T-helper 2 cell (primary cell): ENCODE results near the gene CLEC16A.

Experiments used
- DNase-seq, 5 experiments: peaks; one replicate each; pipeline versions ENCODE4 v3.0.0 to v3.0.0-alpha.2; 2012 to 2022

CLEC16A gene

GRCh38 chr16:11063448-11064201 lies 119.3 kb downstream of the CLEC16A start:
- DNase-seq: no peak

- DNase-seq: no peak
These were observed 119.8 kb downstream of the CLEC16A start for GRCh38 chr16:11064202-11064540.

DNA sequence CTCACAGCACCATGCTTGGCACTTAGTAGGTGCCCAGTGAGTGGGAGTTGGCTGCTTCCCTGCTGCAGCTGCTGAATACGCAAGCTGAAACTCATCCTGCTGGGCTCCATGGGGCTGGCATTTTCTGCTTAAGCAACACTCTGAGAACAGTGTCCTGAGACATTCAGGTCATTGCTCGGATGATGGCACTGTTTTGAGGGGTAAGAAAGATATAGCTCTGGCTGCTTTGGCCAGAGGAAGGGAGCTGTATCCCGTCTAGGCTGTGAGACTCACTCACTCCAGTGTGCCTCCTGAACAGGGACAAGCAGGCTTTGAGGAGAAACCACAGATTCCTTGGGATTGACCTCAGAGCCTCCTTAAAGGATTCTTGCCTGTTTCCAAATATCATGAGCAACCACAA lies 120.5 kb downstream of the CLEC16A start:
- DNase-seq: no peak

DNA sequence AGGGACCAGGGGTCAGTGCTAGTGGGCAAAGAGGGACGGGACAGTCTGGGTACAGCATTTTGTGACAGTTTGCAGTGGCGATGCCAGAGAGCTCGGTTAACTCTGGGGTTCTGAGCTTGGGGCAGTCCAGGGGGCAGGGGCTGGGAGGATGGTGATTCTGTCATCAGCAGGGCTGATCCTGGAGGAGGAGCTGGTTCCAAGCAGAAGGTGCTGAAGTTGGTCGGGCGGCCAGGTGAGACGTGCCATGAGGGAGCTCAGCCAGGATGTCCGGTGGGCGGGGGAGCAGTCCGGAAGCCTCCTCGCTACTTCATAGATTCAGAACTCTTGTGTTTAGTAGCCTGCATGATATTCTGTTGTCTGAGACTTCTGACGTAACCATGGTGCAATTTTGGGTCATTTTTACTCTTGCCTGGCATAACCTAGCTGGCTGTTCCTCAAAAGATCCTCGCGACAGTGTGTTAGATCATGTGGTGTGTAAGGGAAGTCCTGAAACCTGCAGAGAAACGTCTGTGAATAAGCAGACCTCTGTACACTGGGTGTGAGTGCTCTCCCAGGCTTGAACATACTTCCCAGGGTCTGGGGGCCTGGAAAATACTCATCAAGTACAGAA lies 122.0 kb downstream of the CLEC16A start:
- no peak for DNase-seq

- no peak for DNase-seq
These were observed 122.9 kb downstream of the CLEC16A start for GRCh38 chr16:11067266-11067665.

DNA sequence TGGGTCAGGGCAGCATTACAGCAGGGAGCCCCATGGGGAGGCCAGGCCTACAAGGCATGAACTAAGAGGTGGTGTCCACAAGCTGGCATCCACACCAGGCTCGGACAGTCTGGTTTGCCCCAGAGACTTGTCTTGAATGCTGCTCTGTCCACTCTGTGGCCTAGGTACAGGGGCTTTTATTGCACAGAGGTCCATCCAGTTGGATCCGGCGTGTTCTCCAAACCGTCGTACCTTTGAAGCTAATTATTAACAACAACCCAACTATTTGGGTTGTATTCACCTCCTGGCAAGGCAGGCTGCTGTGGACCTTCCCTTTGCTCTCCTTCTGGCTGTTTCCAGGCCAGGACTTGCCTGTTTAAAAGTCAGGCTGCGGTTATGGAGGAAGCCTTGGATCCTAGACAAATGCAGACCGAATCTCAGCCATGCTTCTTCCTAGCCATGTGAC lies 123.4 kb downstream of the CLEC16A start:
- no peak for DNase-seq

DNA sequence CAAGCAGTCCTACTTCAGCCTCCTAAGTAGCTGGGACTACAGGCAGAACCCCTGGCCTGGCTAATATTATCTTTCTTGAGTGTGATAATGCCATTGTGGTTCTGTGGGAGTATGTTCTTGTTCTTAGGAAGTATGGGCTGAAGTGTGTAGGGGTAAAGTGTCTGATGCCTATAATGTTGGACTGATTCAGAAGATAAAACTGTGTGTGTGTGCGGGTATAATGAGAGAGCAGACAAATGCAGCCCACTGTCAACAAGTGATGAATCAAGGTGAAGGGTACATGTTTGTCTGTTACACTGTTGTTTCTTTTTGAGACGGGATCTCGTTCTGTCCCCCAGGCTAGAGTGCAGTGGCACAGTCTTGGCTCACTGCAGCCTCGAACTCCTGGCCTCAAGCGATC lies 127.5 kb downstream of the CLEC16A start:
- peak in 1 of 5 experiments; percentile 64 for DNase-seq

GRCh38 chr16:11072420-11073153 lies 128.2 kb downstream of the CLEC16A start:
- DNase-seq: no peak

- DNase-seq: no peak
These were observed 129.1 kb downstream of the CLEC16A start for GRCh38 chr16:11073407-11073999.

GRCh38 chr16:11074131-11074530 lies 129.8 kb downstream of the CLEC16A start:
- no peak for DNase-seq

- no peak for DNase-seq
These were observed 130.8 kb downstream of the CLEC16A start for GRCh38 chr16:11075163-11075562.

- peak in 2 of 5 experiments; percentile 59 to 96 for DNase-seq
These were observed 132.1 kb downstream of the CLEC16A start for GRCh38 chr16:11076259-11077018.

GRCh38 chr16:11078812-11079459 lies 134.6 kb downstream of the CLEC16A start:
- DNase-seq: no peak

GRCh38 chr16:11079652-11080187 lies 135.4 kb downstream of the CLEC16A start:
- DNase-seq: peak in 1 of 5 experiments; percentile 46

GRCh38 chr16:11080327-11080967 lies 136.1 kb downstream of the CLEC16A start:
- DNase-seq: peak in 1 of 5 experiments; percentile 51

- DNase-seq: no peak
These were observed 136.8 kb downstream of the CLEC16A start for GRCh38 chr16:11080999-11081630.

DNA sequence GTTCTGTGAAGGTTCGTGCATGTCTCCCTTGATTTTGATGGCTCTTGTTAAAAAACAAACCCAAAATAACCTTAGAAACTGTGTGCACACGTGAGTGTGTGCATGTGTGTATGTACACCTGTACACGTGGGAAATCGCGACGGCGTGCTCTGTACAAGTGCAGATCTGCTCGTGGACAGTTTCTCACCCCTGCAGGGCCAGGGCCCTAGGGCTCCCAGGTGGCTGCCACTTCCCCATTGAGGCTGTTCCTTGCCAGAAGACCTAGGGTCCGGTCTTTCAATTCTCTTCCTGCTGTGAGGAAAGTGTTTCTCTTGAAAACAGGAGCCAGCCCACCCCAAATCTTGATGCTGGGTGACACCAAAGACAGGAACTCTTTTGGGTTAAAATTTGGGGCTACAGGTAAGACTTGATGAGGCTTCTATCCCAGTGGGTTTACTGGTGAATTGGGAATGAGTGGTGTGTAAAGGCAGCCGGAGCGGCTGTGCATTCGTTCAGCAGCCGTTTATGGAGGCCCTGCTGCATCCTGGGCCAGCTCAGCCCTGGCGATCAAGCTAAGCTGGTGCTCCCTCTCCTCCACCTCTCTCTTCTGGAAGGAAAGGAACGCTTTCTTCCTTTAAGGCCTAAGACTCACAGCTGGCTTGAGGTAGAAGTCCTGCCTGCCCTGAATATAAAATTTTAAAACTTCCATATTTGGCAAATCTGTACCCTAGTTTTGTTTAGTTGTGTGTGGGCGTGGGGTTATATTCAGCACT lies 137.9 kb downstream of the CLEC16A start:
- no peak for DNase-seq

GRCh38 chr16:11082860-11083388 lies 138.6 kb downstream of the CLEC16A start:
- no peak for DNase-seq

DNA sequence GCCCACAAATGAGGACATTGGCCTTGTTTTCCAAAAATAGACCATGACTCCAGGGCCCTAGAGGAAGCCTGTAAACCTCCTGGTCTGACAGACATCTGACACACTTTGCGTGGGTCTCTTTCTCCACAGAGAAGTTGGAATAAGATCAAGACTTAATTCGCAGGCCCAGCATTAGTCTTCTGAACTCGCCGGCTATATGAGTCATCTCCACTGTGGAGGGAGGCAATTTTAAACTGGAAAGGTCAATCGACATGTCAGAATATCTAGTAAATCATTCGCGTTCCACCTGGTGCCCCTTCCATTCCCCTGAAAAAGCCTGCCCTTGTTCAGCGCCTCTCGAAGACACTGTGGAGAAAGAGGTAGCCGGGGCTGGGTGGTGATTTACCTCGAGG lies 140.1 kb downstream of the CLEC16A start:
- no peak for DNase-seq
